HUES48 (cell line): ENCODE data around the gene MBNL2.
A peak's percentile ranks its signal among the peaks of the same experiment; 100 is the strongest.
"Not testable (repeated sequence)": the region's sequence is repeated elsewhere in the genome, so short reads cannot be mapped to it uniquely, and the experiment has no call there.

Experiments used
- H3K27ac ChIP-seq: one replicate; pipeline ENCODE4 v1.7.0; 2013; ENCODE audit warnings: low read depth, low read length, inconsistent platforms
- H3K27me3 ChIP-seq: 2 replicates; pipeline ENCODE4 v1.6.1; 2013; ENCODE audit warnings: mild to moderate bottlenecking, low read length; ENCODE audit not compliant: control insufficient read depth, insufficient read depth
- H3K36me3 ChIP-seq: 2 replicates; pipeline ENCODE4 v1.6.1; 2013; ENCODE audit warnings: low read length; ENCODE audit not compliant: control insufficient read depth, insufficient read depth
- H3K4me1 ChIP-seq: 2 replicates; pipeline ENCODE4 v1.6.1; 2013; ENCODE audit warnings: mild to moderate bottlenecking, low read length; ENCODE audit not compliant: control insufficient read depth, insufficient read depth
- H3K4me3 ChIP-seq: 2 replicates; pipeline ENCODE4 v1.5.1; 2013; ENCODE audit warnings: mild to moderate bottlenecking, low read depth, low read length
- H3K9ac ChIP-seq: 2 replicates; pipeline ENCODE4 v1.6.1; 2013; ENCODE audit warnings: mild to moderate bottlenecking, low read depth, low read length, moderate library complexity
- H3K9me3 ChIP-seq: 2 replicates; pipeline ENCODE4 v1.6.1; 2013; ENCODE audit warnings: low read length; ENCODE audit not compliant: control insufficient read depth, insufficient read depth

Gene MBNL2

GRCh38 chr13:97341135-97341534 is 119.0 kb downstream of the MBNL2 start:
- Histone ChIP-seq H3K4me3 (no peak overlapping the region), H3K27me3 (no peaks in the 10 kb centered on the region), H3K9me3 (no peaks in the 10 kb centered on the region), H3K4me1 (no peaks in the 10 kb centered on the region), H3K27ac (no peak overlapping the region), H3K36me3 (no peaks in the 10 kb centered on the region), H3K9ac (no peak overlapping the region)

DNA sequence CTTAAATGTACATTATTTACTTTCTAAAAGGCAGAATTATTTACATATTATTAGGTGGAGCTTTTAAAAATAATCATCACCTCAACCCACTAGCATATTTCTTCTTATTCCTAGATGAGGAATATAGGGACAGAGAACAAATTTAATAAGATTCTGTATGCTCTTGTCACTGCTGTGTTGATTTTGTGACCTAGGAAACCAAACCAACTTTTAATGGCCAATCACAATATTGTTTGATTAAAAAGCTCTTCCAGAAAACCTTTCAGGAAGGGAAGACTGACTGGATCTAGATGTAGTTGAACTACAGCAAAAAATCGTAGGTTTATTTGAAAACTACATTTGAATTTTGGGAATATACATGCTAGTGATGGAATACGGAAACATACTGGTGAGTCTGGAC is 120.0 kb downstream of the MBNL2 start:
- Histone ChIP-seq H3K36me3 (no peaks in the 10 kb centered on the region), H3K27me3 (no peaks in the 10 kb centered on the region), H3K27ac (no peak overlapping the region)

DNA sequence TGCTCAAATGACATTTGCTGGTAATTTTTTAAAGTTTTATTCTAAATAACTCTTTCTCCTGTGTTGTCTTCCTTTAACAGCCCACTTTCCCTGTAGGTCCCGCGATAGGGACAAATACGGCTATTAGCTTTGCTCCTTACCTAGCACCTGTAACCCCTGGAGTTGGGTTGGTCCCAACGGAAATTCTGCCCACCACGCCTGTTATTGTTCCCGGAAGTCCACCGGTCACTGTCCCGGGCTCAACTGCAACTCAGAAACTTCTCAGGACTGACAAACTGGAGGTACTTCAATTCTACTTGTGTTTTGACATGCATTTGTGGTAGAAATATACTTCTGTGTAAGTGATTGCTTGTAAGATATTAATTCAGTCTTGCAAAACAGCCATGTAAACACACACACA is 120.8 kb downstream of the MBNL2 start:
- Histone ChIP-seq H3K9me3 (no peaks in the 10 kb centered on the region), H3K36me3 (no peaks in the 10 kb centered on the region), H3K27ac (no peak overlapping the region), H3K4me3 (no peak overlapping the region), H3K4me1 (no peaks in the 10 kb centered on the region), H3K9ac (no peak overlapping the region), H3K27me3 (no peaks in the 10 kb centered on the region)

More for the DNA sequence above, 120.0 kb downstream of the MBNL2 start:
- H3K9ac ChIP-seq = no peak overlapping the region
- no peaks in the 10 kb centered on the region for H3K9me3 ChIP-seq
- H3K4me1 ChIP-seq = no peaks in the 10 kb centered on the region
- H3K4me3 ChIP-seq = no peak overlapping the region

DNA sequence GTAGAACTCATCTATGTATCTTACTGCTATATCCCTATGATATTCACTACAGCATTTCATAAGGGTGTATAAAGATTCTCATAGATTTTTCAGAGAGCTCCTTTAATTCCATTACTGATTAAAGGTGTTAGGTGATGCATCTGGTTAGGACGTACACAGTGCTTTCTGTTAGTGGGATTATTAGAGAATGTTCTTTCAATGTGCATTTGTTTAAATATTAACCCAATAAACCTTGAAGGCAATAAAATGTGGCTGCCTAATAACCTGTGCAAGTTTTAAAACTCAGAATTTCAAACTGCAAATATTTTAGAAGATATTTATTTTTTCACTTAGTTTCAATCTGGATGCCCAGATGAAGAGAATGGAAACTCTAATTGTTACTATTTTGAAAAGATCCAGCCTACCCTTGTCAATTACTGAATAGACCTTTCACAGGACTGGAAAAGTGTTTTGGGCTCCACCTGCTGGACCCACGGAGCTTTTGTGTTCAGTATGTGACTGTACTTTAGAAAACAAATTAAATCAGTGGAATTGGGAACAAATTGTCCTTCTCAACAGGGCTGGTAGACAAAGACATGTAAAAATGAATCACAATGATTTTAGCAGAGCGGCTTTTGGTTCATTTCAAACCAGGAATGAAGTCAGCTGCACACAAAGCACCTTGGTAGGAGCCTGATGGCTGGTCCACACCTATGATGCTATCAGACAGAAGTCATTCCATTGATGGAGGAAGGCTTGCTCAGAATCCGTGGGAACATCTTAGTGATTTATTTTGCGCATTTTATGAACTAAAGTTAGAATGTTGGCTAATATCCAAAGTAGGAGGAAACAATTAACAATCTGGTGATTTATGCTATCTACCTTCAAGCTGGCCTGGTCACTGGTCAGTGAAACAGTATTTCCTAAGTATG is 122.4 kb downstream of the MBNL2 start:
- Histone ChIP-seq H3K36me3 (no peaks in the 10 kb centered on the region), H3K4me1 (no peaks in the 10 kb centered on the region), H3K27me3 (no peaks in the 10 kb centered on the region), H3K9ac (no peak overlapping the region), H3K4me3 (no peak overlapping the region), H3K27ac (no peak overlapping the region), H3K9me3 (no peaks in the 10 kb centered on the region)

- Histone ChIP-seq H3K27me3 (no peaks in the 10 kb centered on the region), H3K4me3 (no peak overlapping the region), H3K9ac (no peak overlapping the region), H3K36me3 (no peaks in the 10 kb centered on the region), H3K4me1 (no peaks in the 10 kb centered on the region), H3K9me3 (no peaks in the 10 kb centered on the region), H3K27ac (no peak overlapping the region)
Measured at GRCh38 chr13:97346097-97346496, 124.0 kb downstream of the MBNL2 start.

GRCh38 chr13:97346561-97347254 is 124.6 kb downstream of the MBNL2 start:
- Histone ChIP-seq H3K27ac (no peak overlapping the region), H3K4me3 (peak overlapping the region; percentile 24; the same call in 1 of the 2 replicates), H3K9me3 (no peaks in the 10 kb centered on the region), H3K4me1 (no peaks in the 10 kb centered on the region), H3K36me3 (no peaks in the 10 kb centered on the region), H3K27me3 (no peaks in the 10 kb centered on the region), H3K9ac (no peak overlapping the region)

DNA sequence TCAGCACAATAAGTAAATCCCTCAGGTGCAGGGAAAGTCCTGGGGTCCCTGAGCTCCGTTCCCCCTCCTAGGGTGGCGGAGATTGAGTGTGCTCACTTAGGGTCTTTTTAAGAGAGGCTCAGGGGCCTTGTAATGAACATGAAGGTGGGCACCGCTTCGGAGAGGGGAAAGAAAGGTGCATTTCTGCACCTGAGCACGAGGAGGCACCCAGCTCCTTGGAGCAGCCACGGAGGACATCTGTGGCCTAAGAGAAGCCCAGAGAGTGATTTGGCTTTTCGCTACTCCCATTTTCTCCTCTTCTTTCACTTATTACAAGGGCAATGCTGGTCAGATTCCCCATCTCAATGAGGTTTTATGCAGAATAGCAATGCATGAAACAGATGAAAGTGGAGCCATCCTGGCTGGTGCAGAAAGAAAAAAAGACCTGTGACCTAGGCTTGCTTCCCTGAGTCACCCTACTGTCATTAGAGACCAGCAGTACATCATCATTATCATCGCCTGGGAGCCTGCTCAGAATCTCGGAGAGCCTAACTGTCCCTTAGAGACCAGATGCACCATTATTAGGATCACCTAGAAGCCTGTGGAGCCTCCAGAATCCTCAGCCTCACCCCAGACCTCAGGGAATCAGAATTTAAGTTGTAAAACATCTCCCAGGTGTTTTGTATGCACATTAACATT is 125.3 kb downstream of the MBNL2 start:
- no peaks in the 10 kb centered on the region for H3K27me3 ChIP-seq
- no peaks in the 10 kb centered on the region for H3K36me3 ChIP-seq
- no peak overlapping the region for H3K27ac ChIP-seq
- H3K4me1 ChIP-seq = no peaks in the 10 kb centered on the region
- no peak overlapping the region for H3K9ac ChIP-seq
- no peak overlapping the region for H3K4me3 ChIP-seq
- H3K9me3 ChIP-seq = no peaks in the 10 kb centered on the region

GRCh38 chr13:97348569-97349100 is 126.5 kb downstream of the MBNL2 start:
- no peak overlapping the region for H3K27ac ChIP-seq
- no peak overlapping the region for H3K4me3 ChIP-seq
- no peak overlapping the region for H3K9ac ChIP-seq
- no peaks in the 10 kb centered on the region for H3K9me3 ChIP-seq
- no peaks in the 10 kb centered on the region for H3K4me1 ChIP-seq
- no peaks in the 10 kb centered on the region for H3K36me3 ChIP-seq
- H3K27me3 ChIP-seq = no peaks in the 10 kb centered on the region

- not testable (repeated sequence) for H3K4me1 ChIP-seq, H3K27me3 ChIP-seq, H3K9ac ChIP-seq, H3K36me3 ChIP-seq, H3K4me3 ChIP-seq, H3K27ac ChIP-seq, H3K9me3 ChIP-seq
Measured at GRCh38 chr13:97352012-97352411, 129.9 kb downstream of the MBNL2 start.

- no peak overlapping the region for H3K4me3 ChIP-seq
- H3K9ac ChIP-seq = no peak overlapping the region
- H3K36me3 ChIP-seq = no peaks in the 10 kb centered on the region
- H3K27me3 ChIP-seq = no peaks in the 10 kb centered on the region
- no peak overlapping the region for H3K27ac ChIP-seq
- no peaks in the 10 kb centered on the region; the same call in 1 of the 2 replicates for H3K4me1 ChIP-seq
- no peaks in the 10 kb centered on the region for H3K9me3 ChIP-seq
Measured at GRCh38 chr13:97352815-97353214, 130.7 kb downstream of the MBNL2 start.
